A204.1 (cell line): ENCODE results near the gene PIK3C3.

Experiments used
- FAIRE-seq: peaks from 2 replicates; lab custom pipeline; 2012; peaks lifted over from hg19 to GRCh38; lab: Jason Lieb, UNC

Gene PIK3C3

GRCh38 chr18:41954827-41955613, at the start of gene PIK3C3:
Gene PIK3C3, plus strand, starts transcription at chr18:41955234. Its CDS starts 58 bp downstream, at chr18:41955292.
- FAIRE-seq: peak; percentile 99

- FAIRE-seq: no peak
Measured at GRCh38 chr18:41905786-41906527, 49.1 kb upstream of the PIK3C3 start.

- FAIRE-seq: peak; percentile 95
Measured at GRCh38 chr18:41906528-41907146, 48.4 kb upstream of the PIK3C3 start.

- FAIRE-seq: no peak
Measured at GRCh38 chr18:41917181-41917580, 37.9 kb upstream of the PIK3C3 start.

- no peak for FAIRE-seq
Measured at GRCh38 chr18:41921770-41922169, 33.3 kb upstream of the PIK3C3 start.

GRCh38 chr18:41922176-41922575, 32.9 kb upstream of the PIK3C3 start:
- FAIRE-seq: no peak

- FAIRE-seq: no peak
Measured at GRCh38 chr18:41922841-41923240, 32.2 kb upstream of the PIK3C3 start.

GRCh38 chr18:41923446-41923845, 31.6 kb upstream of the PIK3C3 start:
- FAIRE-seq: no peak

GRCh38 chr18:41928581-41928980, 26.5 kb upstream of the PIK3C3 start:
- FAIRE-seq: no peak

- no peak for FAIRE-seq
Measured at GRCh38 chr18:41932899-41933298, 22.1 kb upstream of the PIK3C3 start.

- no peak for FAIRE-seq
Measured at GRCh38 chr18:41933778-41934177, 21.3 kb upstream of the PIK3C3 start.

GRCh38 chr18:41936471-41937134, 18.4 kb upstream of the PIK3C3 start:
- FAIRE-seq: no peak

GRCh38 chr18:41938445-41938844, 16.6 kb upstream of the PIK3C3 start:
- FAIRE-seq: no peak

GRCh38 chr18:41939326-41939725, 15.7 kb upstream of the PIK3C3 start:
- no peak for FAIRE-seq

GRCh38 chr18:41940506-41941215, 14.4 kb upstream of the PIK3C3 start:
- no peak for FAIRE-seq

- no peak for FAIRE-seq
Measured at GRCh38 chr18:41942254-41942653, 12.8 kb upstream of the PIK3C3 start.

GRCh38 chr18:41948544-41949110, 6.4 kb upstream of the PIK3C3 start:
- FAIRE-seq: no peak

GRCh38 chr18:41949206-41949920, 5.7 kb upstream of the PIK3C3 start:
- FAIRE-seq: no peak

GRCh38 chr18:41955688-41956087, 654 bp downstream of the PIK3C3 start:
- FAIRE-seq: no peak

- no peak for FAIRE-seq
Measured at GRCh38 chr18:41959045-41959444, 4.0 kb downstream of the PIK3C3 start.
